Brain microvascular endothelial cell (primary cell): ENCODE data around the gene NFKBIB.
"Not testable (repeated sequence)": the region's sequence is repeated elsewhere in the genome, so short reads cannot be mapped to it uniquely, and the experiment has no call there.

ENCODE experiments used
- DNase-seq: peaks from one replicate; pipeline ENCODE4 v3.0.0-alpha.2; 2020
- H3K27ac ChIP-seq: fragments of 250-450 bp; sonication (Bioruptor Pico); 2 replicates; pipeline ENCODE4 v1.5.1; 2020; ENCODE audit warnings: mild to moderate bottlenecking, moderate library complexity
- H3K27me3 ChIP-seq: fragments of 250-450 bp; sonication (Bioruptor Pico); replicated peaks from 2 replicates; pipeline ENCODE4 v1.5.1; 2020; ENCODE audit warnings: mild to moderate bottlenecking
- H3K36me3 ChIP-seq: fragments of 250-450 bp; sonication (Bioruptor Pico); replicated peaks from 2 replicates; pipeline ENCODE4 v1.5.1; 2020; ENCODE audit warnings: mild to moderate bottlenecking
- H3K4me3 ChIP-seq: 2 replicates; pipeline ENCODE4 v1.5.1; 2011; ENCODE audit warnings: low read depth, mild to moderate bottlenecking, control low read depth, low read length, moderate library complexity
- in situ Hi-C: cut with HindIII; loops from 2 replicates; pipeline ENCODE4 v1.10.0; 2017; ENCODE audit warnings: low sequenced_read_pairs, low pct_ligation_motif_present
- TF ChIP-seq, protein P1 (sequence below): IDR thresholded peaks from 2 replicates; pipeline ENCODE4 v1.5.1; 2011; ENCODE audit warnings: low read depth, mild to moderate bottlenecking, moderate library complexity, low read length, control low read depth, inconsistent platforms; ENCODE audit errors: missing control alignments

The NFKBIB gene

DNA sequence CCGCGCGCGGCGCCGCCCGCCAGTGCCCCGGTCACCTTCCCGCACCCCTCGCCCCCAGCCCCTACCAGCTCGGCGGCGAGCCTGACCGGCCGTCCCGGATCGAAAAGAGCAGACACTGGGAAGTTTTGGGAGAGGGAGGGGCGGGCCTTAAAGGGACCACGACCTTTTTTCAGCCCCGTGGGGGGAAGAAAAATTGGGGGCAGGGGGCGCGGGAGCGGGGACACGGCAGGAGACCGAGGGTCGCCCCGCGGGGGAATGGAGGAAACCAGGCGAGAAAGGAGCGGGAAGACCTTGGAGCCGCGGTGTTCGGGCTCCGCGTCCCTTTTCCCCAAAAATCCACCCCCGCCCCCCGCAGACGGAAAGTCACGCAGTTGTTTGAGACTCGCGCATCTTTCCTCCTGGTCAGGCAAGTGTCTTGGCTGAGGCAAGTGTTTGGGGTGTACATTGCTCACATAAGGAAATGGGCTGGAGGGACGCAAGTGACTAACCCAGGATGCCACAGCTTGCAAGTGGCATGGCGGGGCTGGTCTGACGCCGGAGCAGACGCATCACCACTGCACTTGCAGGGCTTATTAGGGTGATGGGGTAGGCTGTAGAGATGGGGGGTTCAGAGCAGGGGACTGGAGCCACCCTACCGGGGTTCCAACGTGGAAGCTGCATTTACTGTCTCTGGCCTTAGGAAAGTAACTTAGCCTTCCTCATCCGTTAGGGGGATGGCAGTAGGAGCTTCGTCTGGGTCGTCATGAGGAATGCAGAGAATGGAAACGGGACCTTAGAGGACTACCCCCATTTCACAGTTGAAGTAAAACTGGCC lies 47.3 kb upstream of the NFKBIB start:
- peak overlapping the region; percentile 84 for H3K27ac ChIP-seq

DNA sequence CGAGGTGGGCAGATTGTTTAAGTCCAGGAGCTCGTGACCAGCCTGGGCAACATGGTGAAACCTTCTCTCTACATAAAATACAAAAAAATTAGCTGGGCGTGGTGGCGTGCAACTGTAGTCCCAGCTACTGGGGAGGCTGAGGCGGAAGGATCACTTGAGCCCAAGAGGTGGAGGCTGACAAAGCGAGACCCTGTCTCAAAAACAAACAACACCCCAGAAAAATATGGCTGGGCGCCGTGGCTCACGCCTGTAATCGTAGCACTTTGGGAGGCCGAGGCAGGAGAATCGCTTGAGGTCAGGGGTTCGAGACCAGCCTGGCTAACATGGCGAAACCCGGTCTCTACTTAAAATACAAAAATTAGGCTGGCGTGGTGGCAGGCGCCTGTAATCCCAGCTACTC lies 46.6 kb upstream of the NFKBIB start:
- no peaks in the 10 kb centered on the region for H3K27me3 ChIP-seq
- in situ Hi-C loops: no loop called here
- TF ChIP-seq, protein P1, sequence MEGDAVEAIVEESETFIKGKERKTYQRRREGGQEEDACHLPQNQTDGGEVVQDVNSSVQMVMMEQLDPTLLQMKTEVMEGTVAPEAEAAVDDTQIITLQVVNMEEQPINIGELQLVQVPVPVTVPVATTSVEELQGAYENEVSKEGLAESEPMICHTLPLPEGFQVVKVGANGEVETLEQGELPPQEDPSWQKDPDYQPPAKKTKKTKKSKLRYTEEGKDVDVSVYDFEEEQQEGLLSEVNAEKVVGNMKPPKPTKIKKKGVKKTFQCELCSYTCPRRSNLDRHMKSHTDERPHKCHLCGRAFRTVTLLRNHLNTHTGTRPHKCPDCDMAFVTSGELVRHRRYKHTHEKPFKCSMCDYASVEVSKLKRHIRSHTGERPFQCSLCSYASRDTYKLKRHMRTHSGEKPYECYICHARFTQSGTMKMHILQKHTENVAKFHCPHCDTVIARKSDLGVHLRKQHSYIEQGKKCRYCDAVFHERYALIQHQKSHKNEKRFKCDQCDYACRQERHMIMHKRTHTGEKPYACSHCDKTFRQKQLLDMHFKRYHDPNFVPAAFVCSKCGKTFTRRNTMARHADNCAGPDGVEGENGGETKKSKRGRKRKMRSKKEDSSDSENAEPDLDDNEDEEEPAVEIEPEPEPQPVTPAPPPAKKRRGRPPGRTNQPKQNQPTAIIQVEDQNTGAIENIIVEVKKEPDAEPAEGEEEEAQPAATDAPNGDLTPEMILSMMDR: no peak
- peak overlapping the region; percentile 70 for H3K4me3 ChIP-seq
- H3K36me3 ChIP-seq: peaks cover 5% of the 10 kb centered on the region
- H3K27ac ChIP-seq: no peak overlapping the region
- DNase-seq: no peak

More for the DNA sequence above, 47.3 kb upstream of the NFKBIB start:
- H3K4me3 ChIP-seq: peak overlapping the region; percentile 70
- in situ Hi-C loops: no loop called here
- TF ChIP-seq, protein P1: no peak
- DNase-seq: peak; percentile 43
- no peaks in the 10 kb centered on the region for H3K27me3 ChIP-seq
- H3K36me3 ChIP-seq: peaks cover 8% of the 10 kb centered on the region

- H3K27me3 ChIP-seq, H3K4me3 ChIP-seq, in situ Hi-C loops, H3K27ac ChIP-seq, H3K36me3 ChIP-seq, DNase-seq: not testable (repeated sequence)
Observed at GRCh38 chr19:38854961-38855360, 44.8 kb upstream of the NFKBIB start.

- H3K4me3 ChIP-seq, DNase-seq, H3K27me3 ChIP-seq, H3K36me3 ChIP-seq, in situ Hi-C loops, H3K27ac ChIP-seq: not testable (repeated sequence)
Observed at GRCh38 chr19:38855751-38856150, 44.0 kb upstream of the NFKBIB start.

DNA sequence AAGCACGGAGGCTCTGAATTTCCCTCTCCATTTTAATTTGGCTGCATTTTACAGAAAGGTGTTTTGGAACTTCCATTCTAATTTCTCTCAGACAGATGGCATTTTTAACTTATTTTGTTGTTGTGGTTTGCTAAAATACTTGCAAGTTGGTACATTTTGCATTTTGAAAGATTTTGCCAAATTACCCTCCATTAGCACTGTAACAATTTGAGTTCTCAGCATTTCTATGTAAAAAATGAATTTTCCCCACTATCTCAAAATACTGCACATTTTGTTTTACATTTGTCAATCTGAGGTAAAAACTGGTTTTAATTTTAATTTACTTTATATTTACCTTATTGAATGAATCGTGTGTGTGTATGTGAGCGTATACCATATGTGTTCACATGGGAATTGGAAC lies 43.0 kb upstream of the NFKBIB start:
- DNase-seq: no peak
- no peak overlapping the region for H3K4me3 ChIP-seq
- in situ Hi-C loops: no loop called here
- TF ChIP-seq, protein P1: no peak
- no peak overlapping the region for H3K27ac ChIP-seq
- H3K36me3 ChIP-seq: no peaks in the 10 kb centered on the region
- H3K27me3 ChIP-seq: no peaks in the 10 kb centered on the region

DNA sequence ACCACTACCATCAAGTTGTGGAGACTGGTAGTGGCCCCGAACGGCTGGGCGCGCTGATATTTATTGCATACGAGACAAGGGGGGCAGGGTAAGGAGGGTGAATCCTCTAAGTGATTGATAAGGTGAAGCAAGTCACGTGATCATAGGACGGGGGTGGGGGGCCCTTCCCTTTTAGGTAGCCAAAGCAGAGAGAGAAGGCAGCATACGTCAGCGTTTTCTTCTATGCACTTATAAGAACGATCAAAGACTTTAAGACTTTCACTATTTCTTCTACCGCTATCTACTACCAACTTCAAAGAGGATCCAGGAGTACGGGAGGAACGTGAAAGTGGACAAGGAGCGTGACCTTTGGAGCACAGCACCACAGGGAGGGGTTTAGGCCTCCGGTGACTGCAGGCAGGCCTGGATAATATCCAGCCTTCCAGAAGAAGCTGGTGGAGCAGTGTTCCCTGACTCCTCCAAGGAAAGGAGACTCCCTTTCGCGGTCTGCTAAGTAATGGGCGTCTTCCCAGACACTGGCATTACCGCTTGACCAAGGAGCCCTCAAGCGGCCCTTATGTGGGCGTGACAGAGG lies 40.1 kb upstream of the NFKBIB start:
- H3K27ac ChIP-seq, in situ Hi-C loops: not testable (repeated sequence)

GRCh38 chr19:38861368-38861767 lies 38.4 kb upstream of the NFKBIB start:
- DNase-seq: no peak
- Histone ChIP-seq H3K27me3 (no peaks in the 10 kb centered on the region), H3K36me3 (no peaks in the 10 kb centered on the region), H3K4me3 (no peak overlapping the region), H3K27ac (no peak overlapping the region)
- TF ChIP-seq, protein P1: no peak
- in situ Hi-C loops: no loop called here

More for the DNA sequence above, 40.1 kb upstream of the NFKBIB start:
- H3K36me3 ChIP-seq, H3K4me3 ChIP-seq, DNase-seq, H3K27me3 ChIP-seq: not testable (repeated sequence)
